Measurements from ENCODE around the gene FAM174A.
"Not testable (repeated sequence)": the region's sequence is repeated elsewhere in the genome, so short reads cannot be mapped to it uniquely, and the experiment has no call there.

FAM174A gene

GRCh38 chr5:100576217-100576751 lies 41.1 kb downstream of the FAM174A start:
- no peak for DNase-seq

- DNase-seq, result no peak
Measured at GRCh38 chr5:100577506-100577905, 42.3 kb downstream of the FAM174A start.

- no peak for DNase-seq
Measured at GRCh38 chr5:100584069-100584468, 48.9 kb downstream of the FAM174A start.

GRCh38 chr5:100584889-100585288 lies 49.7 kb downstream of the FAM174A start:
- no peak for DNase-seq

GRCh38 chr5:100590867-100591266 lies 55.7 kb downstream of the FAM174A start:
- DNase-seq, result no peak

GRCh38 chr5:100595152-100595811 lies 60.1 kb downstream of the FAM174A start:
- DNase-seq, result no peak

- no peak for DNase-seq
Measured at GRCh38 chr5:100595812-100596173, 60.6 kb downstream of the FAM174A start.

GRCh38 chr5:100598446-100598845 lies 63.3 kb downstream of the FAM174A start:
- no peak for DNase-seq

GRCh38 chr5:100600298-100600994 lies 65.3 kb downstream of the FAM174A start:
- no peak for DNase-seq

GRCh38 chr5:100603141-100603540 lies 68.0 kb downstream of the FAM174A start:
- DNase-seq, result no peak

GRCh38 chr5:100604021-100604420 lies 68.8 kb downstream of the FAM174A start:
- DNase-seq, result not testable (repeated sequence)

- DNase-seq, result no peak
Measured at GRCh38 chr5:100609594-100609993, 74.4 kb downstream of the FAM174A start.

- DNase-seq, result no peak
Measured at GRCh38 chr5:100614308-100614707, 79.1 kb downstream of the FAM174A start.

GRCh38 chr5:100615362-100615761 lies 80.2 kb downstream of the FAM174A start:
- no peak for DNase-seq

- no peak for DNase-seq
Measured at GRCh38 chr5:100616291-100616690, 81.1 kb downstream of the FAM174A start.

GRCh38 chr5:100616981-100617380 lies 81.8 kb downstream of the FAM174A start:
- DNase-seq, result no peak

GRCh38 chr5:100623719-100624118 lies 88.5 kb downstream of the FAM174A start:
- DNase-seq, result no peak

- no peak for DNase-seq
Measured at GRCh38 chr5:100634937-100635534, 99.9 kb downstream of the FAM174A start.
